Measurements from ENCODE around the gene TIMM22.

The TIMM22 gene

DNA sequence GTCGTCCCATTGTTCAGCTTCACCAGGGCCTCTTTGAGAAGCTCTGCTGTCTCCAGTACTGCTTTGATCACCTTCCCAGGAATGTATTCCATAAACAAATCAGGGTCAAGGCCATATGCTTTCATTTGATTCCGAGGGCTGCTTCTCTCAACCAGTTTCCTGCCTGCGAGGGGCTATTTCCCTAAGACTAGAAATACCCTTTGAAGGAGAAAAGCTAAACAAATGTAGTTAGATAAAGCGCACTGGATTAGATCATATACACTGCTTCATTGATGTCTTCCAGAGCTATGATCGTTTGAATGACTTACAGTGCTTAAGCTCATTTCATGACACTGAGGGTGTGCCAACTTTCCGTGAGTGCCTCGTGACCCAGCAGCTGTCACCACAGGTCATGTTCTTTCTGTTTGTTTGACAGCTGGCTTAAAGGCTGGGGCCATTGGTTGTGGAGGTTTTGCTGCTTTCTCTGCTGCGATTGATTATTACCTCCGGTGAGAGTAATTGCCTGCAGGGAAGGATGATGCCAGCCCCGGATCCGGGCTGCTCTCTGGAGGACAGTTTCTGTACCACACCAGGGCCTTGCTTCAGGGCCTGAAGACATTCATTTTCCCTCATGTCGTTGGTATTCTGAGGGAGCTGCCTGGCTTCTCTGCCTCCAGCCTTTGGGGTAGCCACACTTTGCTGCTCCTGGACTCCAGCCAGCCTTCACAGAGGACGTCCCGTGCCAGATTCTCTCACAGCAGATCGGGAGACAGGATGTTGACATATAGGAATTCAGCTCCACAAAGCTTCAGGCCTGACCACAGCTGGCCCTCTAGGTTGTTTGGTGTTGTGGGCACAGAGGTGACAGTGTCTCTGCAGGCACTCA is 3.9 kb downstream of the TIMM22 start:
- Histone ChIP-seq H3K36me3 (ENCODE audit: control insufficient read depth in 2 of 2, insufficient read depth in 2 of 2, low read length in 2 of 2) (peaks cover 56 to 60% of the 10 kb centered on the region in 2 donors), H3K4me3 (ENCODE audit: low read length in 2 of 2) (no peak overlapping the region), H3K4me1 (ENCODE audit: control insufficient read depth in 2 of 2, insufficient read depth in 2 of 2, low read length in 2 of 2) (peaks cover 16 to 37% of the 10 kb centered on the region in 2 donors), H3K27me3 (ENCODE audit: control insufficient read depth in 2 of 2, insufficient read depth in 2 of 2, low read length in 2 of 2) (no peaks in the 10 kb centered on the region), H3K9me3 (ENCODE audit: control insufficient read depth in 2 of 2, low read length in 2 of 2) (no peaks in the 10 kb centered on the region), H3K27ac (ENCODE audit: low read depth in 2 of 2, low read length in 2 of 2) (peak overlapping the region; percentile 67 to 68), H3K9ac (ENCODE audit: low read depth in 1 of 2, low read length in 2 of 2) (peak overlapping the region in 1 of 2 donors; percentile 9)

DNA sequence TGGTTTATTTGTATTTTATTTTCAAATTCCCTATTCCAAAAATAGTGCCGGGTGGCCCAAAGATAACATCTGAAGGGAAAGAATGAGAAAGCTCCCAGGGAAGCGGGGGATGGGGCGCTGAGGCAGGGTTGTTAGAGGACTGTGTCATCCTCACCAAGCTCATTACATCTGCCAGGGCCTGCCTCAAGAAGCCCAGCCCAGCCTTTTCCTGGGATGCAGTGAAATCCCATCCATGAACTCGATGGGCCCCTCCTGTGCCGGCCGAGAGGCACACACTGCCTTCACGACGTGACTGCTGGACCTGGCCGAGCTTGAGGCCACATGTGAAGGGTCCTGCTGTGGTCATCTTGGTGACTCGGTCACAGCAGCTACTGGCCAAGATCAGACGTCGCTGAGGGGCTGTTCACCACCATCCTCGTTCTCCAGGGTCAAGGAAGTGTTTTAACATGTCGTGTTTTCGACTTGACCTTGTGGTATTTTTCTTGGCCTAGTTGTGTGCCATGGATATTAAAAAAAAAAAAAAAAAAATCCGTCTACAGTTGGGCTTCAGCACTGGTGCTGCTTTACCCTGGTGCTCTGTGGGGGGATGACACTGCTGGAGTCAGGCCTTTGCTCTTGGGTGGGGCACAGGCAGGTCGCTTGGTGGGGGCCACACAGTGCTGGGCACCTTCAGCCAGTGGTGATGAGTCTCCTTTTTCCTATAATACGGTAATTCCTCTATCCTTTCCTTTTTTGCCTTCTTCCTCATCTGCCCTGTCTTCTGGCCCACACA is 4.9 kb downstream of the TIMM22 start:
- Histone ChIP-seq H3K27me3 (ENCODE audit: control insufficient read depth in 2 of 2, insufficient read depth in 2 of 2, low read length in 2 of 2) (no peaks in the 10 kb centered on the region), H3K27ac (ENCODE audit: low read depth in 2 of 2, low read length in 2 of 2) (peak overlapping the region; percentile 67 to 68), H3K9ac (ENCODE audit: low read depth in 1 of 2, low read length in 2 of 2) (no peak overlapping the region), H3K36me3 (ENCODE audit: control insufficient read depth in 2 of 2, insufficient read depth in 2 of 2, low read length in 2 of 2) (peaks cover 62 to 67% of the 10 kb centered on the region in 2 donors), H3K9me3 (ENCODE audit: control insufficient read depth in 2 of 2, low read length in 2 of 2) (no peaks in the 10 kb centered on the region), H3K4me1 (ENCODE audit: control insufficient read depth in 2 of 2, insufficient read depth in 2 of 2, low read length in 2 of 2) (peaks cover 19 to 45% of the 10 kb centered on the region in 2 donors), H3K4me3 (ENCODE audit: low read length in 2 of 2) (no peak overlapping the region)

DNA sequence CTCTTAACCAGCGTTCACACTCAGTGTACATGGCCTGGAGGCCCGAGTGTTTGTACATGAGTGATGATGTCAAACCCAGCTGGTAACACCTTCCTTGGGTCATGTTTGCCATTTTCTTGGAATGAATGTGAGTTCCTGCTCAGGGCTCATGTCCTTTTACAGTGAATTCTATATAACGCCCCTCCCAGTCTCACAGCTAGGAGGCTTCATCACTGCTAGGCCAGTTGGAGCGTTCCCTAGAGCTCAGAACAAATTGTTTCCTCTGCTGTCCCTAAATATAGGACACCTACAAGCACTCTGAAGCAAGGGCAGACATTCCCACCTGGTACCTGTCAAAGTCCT is 5.5 kb downstream of the TIMM22 start:
- no peaks in the 10 kb centered on the region for H3K27me3 ChIP-seq (ENCODE audit: control insufficient read depth in 2 of 2, insufficient read depth in 2 of 2, low read length in 2 of 2)
- H3K4me3 ChIP-seq (ENCODE audit: low read length in 2 of 2) = no peak overlapping the region
- H3K27ac ChIP-seq (ENCODE audit: low read depth in 2 of 2, low read length in 2 of 2) = peak overlapping the region; percentile 46 to 67
- H3K9me3 ChIP-seq (ENCODE audit: control insufficient read depth in 2 of 2, low read length in 2 of 2) = no peaks in the 10 kb centered on the region
- peaks cover 67 to 71% of the 10 kb centered on the region in 2 donors for H3K36me3 ChIP-seq (ENCODE audit: control insufficient read depth in 2 of 2, insufficient read depth in 2 of 2, low read length in 2 of 2)
- H3K4me1 ChIP-seq (ENCODE audit: control insufficient read depth in 2 of 2, insufficient read depth in 2 of 2, low read length in 2 of 2) = peaks cover 19 to 46% of the 10 kb centered on the region in 2 donors
- no peak overlapping the region for H3K9ac ChIP-seq (ENCODE audit: low read depth in 1 of 2, low read length in 2 of 2)

DNA sequence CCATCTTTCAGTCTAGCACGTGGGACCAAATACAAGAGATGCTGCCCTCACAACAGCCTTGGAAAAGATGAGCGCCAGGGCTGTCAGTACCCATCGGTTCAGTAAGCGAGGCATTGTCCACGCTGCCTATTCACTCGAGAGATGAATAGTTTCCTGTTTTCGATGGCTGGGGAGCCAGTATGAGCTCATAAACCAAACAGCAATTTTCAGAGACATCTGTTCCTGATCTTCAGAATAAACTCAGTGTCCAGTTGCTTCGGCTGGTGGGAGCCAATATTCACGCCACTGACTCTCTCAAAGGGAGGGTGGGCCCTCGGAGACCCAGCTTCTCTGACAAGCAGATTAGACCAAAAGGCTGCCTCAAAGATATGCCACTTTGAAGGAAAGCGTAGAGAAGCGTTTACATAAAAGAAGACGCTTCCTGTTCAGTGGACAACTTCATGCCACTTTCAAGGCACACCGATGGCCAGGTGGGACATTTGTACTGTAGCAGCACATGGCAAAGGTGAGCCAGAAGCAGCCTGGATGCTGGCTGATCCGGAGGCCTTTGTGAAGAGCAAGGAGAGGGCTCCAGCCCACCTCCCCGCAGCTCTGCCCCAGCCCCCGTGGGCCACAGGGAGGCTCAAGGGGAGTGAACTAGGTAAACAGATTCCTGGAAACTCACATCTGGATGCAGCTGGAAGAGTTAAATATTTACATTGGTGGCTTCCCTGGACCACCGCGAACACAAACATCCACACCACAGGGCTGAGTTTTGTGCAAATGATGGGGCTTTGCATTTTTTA is 6.0 kb downstream of the TIMM22 start:
- Histone ChIP-seq H3K4me3 (ENCODE audit: low read length in 2 of 2) (no peak overlapping the region), H3K9me3 (ENCODE audit: control insufficient read depth in 2 of 2, low read length in 2 of 2) (no peaks in the 10 kb centered on the region), H3K27me3 (ENCODE audit: control insufficient read depth in 2 of 2, insufficient read depth in 2 of 2, low read length in 2 of 2) (no peaks in the 10 kb centered on the region), H3K9ac (ENCODE audit: low read depth in 1 of 2, low read length in 2 of 2) (no peak overlapping the region), H3K4me1 (ENCODE audit: control insufficient read depth in 2 of 2, insufficient read depth in 2 of 2, low read length in 2 of 2) (peaks cover 16 to 44% of the 10 kb centered on the region in 2 donors), H3K36me3 (ENCODE audit: control insufficient read depth in 2 of 2, insufficient read depth in 2 of 2, low read length in 2 of 2) (peaks cover 73 to 77% of the 10 kb centered on the region in 2 donors), H3K27ac (ENCODE audit: low read depth in 2 of 2, low read length in 2 of 2) (peak overlapping the region; percentile 48 to 67)

DNA sequence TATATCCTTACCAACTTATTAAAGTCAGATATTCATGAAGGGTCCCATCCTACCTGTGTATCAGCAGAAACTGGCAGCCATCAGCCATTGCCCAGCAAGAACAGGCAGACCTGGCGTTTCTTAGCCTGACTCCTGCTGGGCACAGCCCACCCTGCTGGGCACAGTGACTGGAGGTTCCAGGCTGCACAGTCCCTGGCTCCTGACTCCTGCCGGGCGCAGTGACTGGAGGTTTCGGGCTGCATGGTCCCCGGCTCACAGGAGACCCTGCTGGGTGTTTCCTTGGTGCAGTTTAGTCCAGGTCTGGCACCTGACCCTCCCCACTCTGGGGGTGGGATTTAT is 6.7 kb downstream of the TIMM22 start:
- H3K27me3 ChIP-seq (ENCODE audit: control insufficient read depth in 2 of 2, insufficient read depth in 2 of 2, low read length in 2 of 2) = no peaks in the 10 kb centered on the region
- no peaks in the 10 kb centered on the region for H3K9me3 ChIP-seq (ENCODE audit: control insufficient read depth in 2 of 2, low read length in 2 of 2)
- H3K9ac ChIP-seq (ENCODE audit: low read depth in 1 of 2, low read length in 2 of 2) = no peak overlapping the region
- no peak overlapping the region for H3K4me3 ChIP-seq (ENCODE audit: low read length in 2 of 2)
- peaks cover 11 to 38% of the 10 kb centered on the region in 2 donors for H3K4me1 ChIP-seq (ENCODE audit: control insufficient read depth in 2 of 2, insufficient read depth in 2 of 2, low read length in 2 of 2)
- H3K36me3 ChIP-seq (ENCODE audit: control insufficient read depth in 2 of 2, insufficient read depth in 2 of 2, low read length in 2 of 2) = peaks cover 77 to 82% of the 10 kb centered on the region in 2 donors
- peak overlapping the region in 1 of 2 donors; percentile 48 for H3K27ac ChIP-seq (ENCODE audit: low read depth in 2 of 2, low read length in 2 of 2)

DNA sequence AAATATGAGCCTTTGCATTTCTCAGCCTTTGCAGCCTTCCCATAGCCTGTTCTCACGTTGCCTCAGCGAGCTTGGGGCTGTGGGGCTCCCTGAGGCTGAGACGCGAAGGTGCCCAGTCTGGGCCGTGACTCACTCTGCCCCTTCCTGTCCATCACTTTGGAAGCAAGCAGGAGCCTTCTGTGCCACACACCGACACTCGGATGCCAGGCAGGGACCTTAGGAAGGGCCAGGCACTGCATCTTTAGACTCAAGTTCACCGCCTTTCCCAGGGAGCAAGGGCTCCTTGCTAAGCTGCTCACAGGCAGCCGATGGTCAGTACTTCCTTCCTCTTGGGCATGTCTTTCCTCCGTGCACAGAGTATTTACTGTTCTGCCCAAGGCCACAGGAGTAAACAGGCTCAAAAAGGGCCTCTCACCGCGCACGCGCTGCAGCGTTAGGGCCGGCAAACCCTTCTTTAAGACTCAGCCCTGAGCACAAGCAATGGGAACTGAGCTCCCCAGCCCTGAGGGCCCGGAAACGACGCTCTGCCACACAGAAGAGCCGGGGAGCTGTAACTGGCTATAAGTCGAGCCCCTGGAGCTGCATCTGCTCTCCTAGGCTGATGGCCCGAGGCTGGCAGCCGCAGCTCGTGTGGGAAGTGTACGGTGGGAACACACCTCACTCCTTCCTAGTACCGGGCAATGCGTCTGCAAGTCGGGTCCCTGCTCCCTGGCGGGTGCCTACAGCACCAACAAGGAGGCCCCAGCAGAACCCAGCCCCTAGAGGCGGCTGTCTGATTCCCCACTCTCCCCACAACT is 7.2 kb downstream of the TIMM22 start:
- Histone ChIP-seq H3K4me3 (ENCODE audit: low read length in 2 of 2) (no peak overlapping the region), H3K9ac (ENCODE audit: low read depth in 1 of 2, low read length in 2 of 2) (no peak overlapping the region), H3K27me3 (ENCODE audit: control insufficient read depth in 2 of 2, insufficient read depth in 2 of 2, low read length in 2 of 2) (no peaks in the 10 kb centered on the region), H3K27ac (ENCODE audit: low read depth in 2 of 2, low read length in 2 of 2) (peak overlapping the region; percentile 8 to 48), H3K36me3 (ENCODE audit: control insufficient read depth in 2 of 2, insufficient read depth in 2 of 2, low read length in 2 of 2) (peaks cover 82 to 88% of the 10 kb centered on the region in 2 donors), H3K9me3 (ENCODE audit: control insufficient read depth in 2 of 2, low read length in 2 of 2) (no peaks in the 10 kb centered on the region), H3K4me1 (ENCODE audit: control insufficient read depth in 2 of 2, insufficient read depth in 2 of 2, low read length in 2 of 2) (peaks cover 11 to 38% of the 10 kb centered on the region in 2 donors)

DNA sequence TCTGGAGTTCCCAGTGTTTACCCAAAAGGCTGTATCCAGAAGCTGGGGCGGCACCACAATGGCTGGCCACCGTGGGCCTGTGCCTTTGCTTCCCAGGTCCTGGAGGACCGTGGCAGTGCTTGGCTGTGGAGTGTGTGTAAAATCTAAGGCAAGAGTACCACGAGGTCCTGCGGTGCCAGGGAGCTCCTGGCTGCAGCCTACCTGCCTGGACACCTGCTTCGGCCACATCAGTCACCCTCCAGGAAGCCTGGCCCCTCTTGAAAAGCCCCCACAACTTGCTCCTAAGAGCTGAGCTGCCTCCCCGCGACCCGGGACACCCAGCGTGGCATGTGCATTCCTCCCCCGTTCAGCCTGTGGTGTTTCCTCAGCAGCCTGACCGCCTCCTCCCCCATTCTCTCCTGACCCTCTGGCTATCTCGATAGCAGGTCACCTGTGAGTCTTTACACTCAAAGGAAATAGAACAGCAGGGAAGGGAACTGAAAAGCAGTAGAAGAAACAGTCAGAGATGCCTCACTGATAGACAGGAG is 7.9 kb downstream of the TIMM22 start:
- H3K27me3 ChIP-seq (ENCODE audit: control insufficient read depth in 2 of 2, insufficient read depth in 2 of 2, low read length in 2 of 2) = no peaks in the 10 kb centered on the region
- H3K9me3 ChIP-seq (ENCODE audit: control insufficient read depth in 2 of 2, low read length in 2 of 2) = no peaks in the 10 kb centered on the region
- no peak overlapping the region for H3K9ac ChIP-seq (ENCODE audit: low read depth in 1 of 2, low read length in 2 of 2)
- H3K4me1 ChIP-seq (ENCODE audit: control insufficient read depth in 2 of 2, insufficient read depth in 2 of 2, low read length in 2 of 2) = peaks cover 11 to 38% of the 10 kb centered on the region in 2 donors
- H3K36me3 ChIP-seq (ENCODE audit: control insufficient read depth in 2 of 2, insufficient read depth in 2 of 2, low read length in 2 of 2) = peaks cover 84 to 90% of the 10 kb centered on the region in 2 donors
- H3K27ac ChIP-seq (ENCODE audit: low read depth in 2 of 2, low read length in 2 of 2) = peak overlapping the region; percentile 39 to 48
- H3K4me3 ChIP-seq (ENCODE audit: low read length in 2 of 2) = no peak overlapping the region

DNA sequence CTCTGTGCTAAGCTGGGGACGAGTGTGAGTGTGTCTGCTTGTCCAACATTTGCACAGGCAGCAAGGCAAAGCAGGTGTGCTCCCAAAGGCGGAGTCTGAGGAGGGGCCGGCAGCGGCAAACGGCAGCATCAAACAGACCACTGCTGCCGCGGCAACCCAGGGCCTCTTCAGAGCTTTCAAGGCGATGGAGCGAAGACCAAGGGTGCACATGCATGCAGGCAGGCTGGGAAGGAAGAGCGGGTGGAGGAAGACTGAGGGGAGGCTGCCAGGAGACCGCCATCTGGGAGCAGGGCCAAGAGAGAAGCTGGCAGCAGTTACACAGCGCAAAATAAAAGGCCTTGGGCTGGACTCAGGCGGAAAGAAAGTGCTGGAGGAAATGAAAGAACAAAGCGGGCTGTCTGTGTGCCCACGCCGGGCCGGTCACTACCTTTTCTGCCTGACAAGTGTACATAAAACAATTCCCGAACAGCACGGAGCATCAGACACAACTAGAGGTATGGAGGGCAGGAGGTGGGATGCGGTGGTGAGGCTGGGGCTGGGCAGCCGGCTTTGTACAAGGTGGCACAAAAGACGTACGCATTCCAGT is 8.5 kb downstream of the TIMM22 start:
- H3K36me3 ChIP-seq (ENCODE audit: control insufficient read depth in 2 of 2, insufficient read depth in 2 of 2, low read length in 2 of 2) = peaks cover 88 to 93% of the 10 kb centered on the region in 2 donors
- peak overlapping the region; percentile 52 to 83 for H3K27ac ChIP-seq (ENCODE audit: low read depth in 2 of 2, low read length in 2 of 2)
- H3K9me3 ChIP-seq (ENCODE audit: control insufficient read depth in 2 of 2, low read length in 2 of 2) = no peaks in the 10 kb centered on the region
- H3K4me1 ChIP-seq (ENCODE audit: control insufficient read depth in 2 of 2, insufficient read depth in 2 of 2, low read length in 2 of 2) = peaks cover 11 to 35% of the 10 kb centered on the region in 2 donors
- H3K9ac ChIP-seq (ENCODE audit: low read depth in 1 of 2, low read length in 2 of 2) = peak overlapping the region in 1 of 2 donors; percentile 35
- H3K27me3 ChIP-seq (ENCODE audit: control insufficient read depth in 2 of 2, insufficient read depth in 2 of 2, low read length in 2 of 2) = no peaks in the 10 kb centered on the region
- no peak overlapping the region for H3K4me3 ChIP-seq (ENCODE audit: low read length in 2 of 2)

DNA sequence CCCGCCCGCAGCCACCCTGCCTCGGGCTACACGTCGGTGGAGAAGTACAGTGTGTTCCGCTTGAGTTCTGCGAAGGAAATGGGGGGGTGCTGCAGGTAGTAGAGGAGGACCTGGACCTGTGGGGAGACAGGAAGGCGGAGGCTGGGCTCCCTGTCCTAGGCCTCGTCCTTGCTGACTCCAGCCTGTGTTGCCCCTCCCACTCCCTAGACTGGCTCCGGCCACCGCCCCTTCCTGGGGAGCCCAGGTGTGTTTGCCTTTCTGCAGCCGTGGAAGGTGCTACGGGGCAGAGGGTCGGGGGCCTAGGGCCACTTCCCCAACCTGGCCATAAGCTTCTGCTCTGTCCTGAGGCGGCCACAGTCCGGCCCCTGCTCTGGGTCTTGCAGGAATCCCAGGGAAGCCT is 9.1 kb downstream of the TIMM22 start:
- Histone ChIP-seq H3K27me3 (ENCODE audit: control insufficient read depth in 2 of 2, insufficient read depth in 2 of 2, low read length in 2 of 2) (no peaks in the 10 kb centered on the region), H3K27ac (ENCODE audit: low read depth in 2 of 2, low read length in 2 of 2) (peak overlapping the region; percentile 52 to 83), H3K4me1 (ENCODE audit: control insufficient read depth in 2 of 2, insufficient read depth in 2 of 2, low read length in 2 of 2) (peaks cover 11 to 29% of the 10 kb centered on the region in 2 donors), H3K4me3 (ENCODE audit: low read length in 2 of 2) (no peak overlapping the region), H3K36me3 (ENCODE audit: control insufficient read depth in 2 of 2, insufficient read depth in 2 of 2, low read length in 2 of 2) (peaks cover 87 to 93% of the 10 kb centered on the region in 2 donors), H3K9ac (ENCODE audit: low read depth in 1 of 2, low read length in 2 of 2) (peak overlapping the region in 1 of 2 donors; percentile 35), H3K9me3 (ENCODE audit: control insufficient read depth in 2 of 2, low read length in 2 of 2) (no peaks in the 10 kb centered on the region)

Measured in mucosa of rectum (tissue), 2 donors.